ENCODE data around the gene SEC22A. TPM values are rescaled to one million over a fixed set of nuclear protein-coding genes. Genes with fewer than 3 reads are reported as not detected.

The SEC22A gene
- total and polyA plus RNA-seq, 2 of the 13 experiments (the other 11 are each of a cell fraction or from before 2014, with no cell fraction given), result 14.1 to 17.3 TPM

GRCh38 chr3:123286308-123287023 is 84.7 kb downstream of the SEC22A start (continued):
- TF ChIP-seq ZFP91 (CRISPR knock-in tag; IDR thresholded peaks at IDR 0.05; ENCODE audit: borderline replicate concordance) (peak; percentile 13; the same call in 1 of the 2 replicates), ZNF644 (CRISPR knock-in tag; IDR thresholded peaks at IDR 0.05; ENCODE audit: low read depth) (peak; percentile 59; the same call in 1 of the 2 replicates), ZNF225 (CRISPR knock-in tag; IDR thresholded peaks at IDR 0.05) (no peak), ZNF614 (CRISPR knock-in tag; IDR thresholded peaks at IDR 0.05; ENCODE audit: borderline replicate concordance) (0 out of 2 replicates have a peak, but pooled peaks have one; percentile 36), SIX4 (CRISPR knock-in tag; IDR thresholded peaks at IDR 0.05) (peak; percentile 78), TGIF2 (CRISPR knock-in tag; IDR thresholded peaks at IDR 0.05) (peak; percentile 96), MED13 (CRISPR knock-in tag; IDR thresholded peaks at IDR 0.05) (0 out of 2 replicates have a peak, but pooled peaks have one; percentile 63), ARID4A (CRISPR knock-in tag; IDR thresholded peaks at IDR 0.05; ENCODE audit: borderline replicate concordance) (peak; percentile 42; the same call in 1 of the 2 replicates), ZSCAN9 (CRISPR knock-in tag; IDR thresholded peaks at IDR 0.05; ENCODE audit: borderline replicate concordance) (peak; percentile 98), CHCHD3 (CRISPR knock-in tag; IDR thresholded peaks at IDR 0.05) (peak; percentile 71; the same call in 1 of the 2 replicates), POGK (CRISPR knock-in tag; conservative IDR thresholded peaks at IDR 0.05) (peak; percentile 82; the same call in 1 of the 2 replicates), SMC3 (IDR thresholded peaks at IDR 0.05; ENCODE audit: low read length) (peak; percentile 59), ZNF343 (CRISPR knock-in tag; IDR thresholded peaks at IDR 0.05) (0 out of 2 replicates have a peak, but pooled peaks have one; percentile 69), RARA (CRISPR knock-in tag; IDR thresholded peaks at IDR 0.05) (peak; percentile 62; the same call in 1 of the 2 replicates), RERE (CRISPR knock-in tag; IDR thresholded peaks at IDR 0.05; ENCODE audit: low read depth) (0 out of 2 replicates have a peak, but pooled peaks have one; percentile 23), ZNF7 (CRISPR knock-in tag; IDR thresholded peaks at IDR 0.05) (peak; percentile 21; the same call in 1 of the 2 replicates)
